IMR-90 (cell line): ENCODE measurements around the gene NPHP4. TPM values are rescaled to one million over a fixed set of nuclear protein-coding genes. Genes with fewer than 3 reads are reported as not detected.
A peak's percentile ranks its signal among the peaks of the same experiment; 100 is the strongest.

Experiments used
- ATAC-seq: fragments of 200-7000 bp; cut with Tn5 transposase; 2 replicates; pipeline ENCODE4 v1.9.1; 2020; ENCODE audit warnings: low read depth, mild to moderate bottlenecking, moderate library complexity
- BruUV-seq: library from RNA; stranded (reverse); fragments of 400-500 nt; replicated peaks from 2 replicates; lab custom pipeline; 2021; lab: Mats Ljungman, UMichigan
- CTCF ChIA-PET: fragments of 300-600 bp; formaldehyde crosslinking; extraction: SDS; loops from one replicate; lab custom pipeline; 2021; ENCODE audit warnings: antibody characterized with exemption; lab: Yijun Ruan, JAX
- POLR2A ChIA-PET: fragments of 300-600 bp; sonication (Branson Sonifier 250); formaldehyde crosslinking; loops from one replicate; lab custom pipeline; 2022; ENCODE audit warnings: antibody characterized with exemption; ENCODE audit not compliant: unreplicated experiment; lab: Charles Lee
- DNase-seq: peaks from one replicate; pipeline ENCODE4 v3.0.0; 2013
- H2AFZ ChIP-seq: replicated peaks from 2 replicates; pipeline ENCODE3; 2013; ENCODE audit warnings: low read length, mild to moderate bottlenecking; ENCODE audit not compliant: poor library complexity
- H2AK5ac ChIP-seq: 2 replicates; pipeline ENCODE4 v1.6.1; 2013; ENCODE audit warnings: low read depth, low read length, inconsistent platforms
- H2AK9ac ChIP-seq: replicated peaks from 2 replicates; pipeline ENCODE3; 2013; ENCODE audit warnings: mild to moderate bottlenecking, low read depth, low read length, moderate library complexity; ENCODE audit not compliant: poor library complexity
- H2BK120ac ChIP-seq: 2 replicates; pipeline ENCODE4 v1.6.1; 2013; ENCODE audit warnings: low read depth, low read length, inconsistent platforms
- H2BK15ac ChIP-seq: 3 replicates; pipeline ENCODE4 v1.6.1; 2013; ENCODE audit warnings: low read depth, low read length, inconsistent platforms
- H2BK20ac ChIP-seq: 2 replicates; pipeline ENCODE4 v1.6.1; 2013; ENCODE audit warnings: low read depth, mild to moderate bottlenecking, inconsistent platforms, low read length, moderate library complexity
- H2BK5ac ChIP-seq: 2 replicates; pipeline ENCODE4 v1.6.1; 2013; ENCODE audit warnings: mild to moderate bottlenecking, low read depth, low read length, inconsistent platforms; ENCODE audit not compliant: poor library complexity, severe bottlenecking
- H3K14ac ChIP-seq: replicated peaks from 2 replicates; pipeline ENCODE4 v1.6.1; 2013; ENCODE audit warnings: low read depth, low read length, inconsistent platforms
- H3K18ac ChIP-seq: 2 replicates; pipeline ENCODE4 v1.6.1; 2013; ENCODE audit warnings: low read depth, low read length, control low read depth
- H3K23ac ChIP-seq: 2 replicates; pipeline ENCODE4 v1.6.1; 2013; ENCODE audit warnings: low read depth, low read length, inconsistent platforms
- H3K27ac ChIP-seq: 2 replicates; pipeline ENCODE4 v1.5.1; 2013; ENCODE audit warnings: mild to moderate bottlenecking, control low read depth, low read length; ENCODE audit not compliant: insufficient read depth
- H3K27me3 ChIP-seq: 2 replicates; pipeline ENCODE4 v1.6.1; 2013; ENCODE audit warnings: low read length; ENCODE audit not compliant: control insufficient read depth, insufficient read depth
- H3K36me3 ChIP-seq: 2 replicates; pipeline ENCODE4 v1.6.1; 2013; ENCODE audit warnings: low read length, mixed read lengths; ENCODE audit not compliant: control insufficient read depth, insufficient read depth
- H3K4ac ChIP-seq: 2 replicates; pipeline ENCODE4 v1.6.1; 2013; ENCODE audit warnings: low read depth, low read length, inconsistent platforms
- H3K4me1 ChIP-seq: 2 replicates; pipeline ENCODE4 v1.6.1; 2013; ENCODE audit warnings: low read length, mixed read lengths; ENCODE audit not compliant: control insufficient read depth, insufficient read depth
- H3K4me2 ChIP-seq: 2 replicates; pipeline ENCODE4 v1.6.1; 2013; ENCODE audit warnings: low read depth, mild to moderate bottlenecking, control low read depth, low read length, moderate library complexity
- H3K4me3 ChIP-seq: 2 replicates; pipeline ENCODE4 v1.5.1; 2013; ENCODE audit warnings: low read depth, mild to moderate bottlenecking, control low read depth, low read length, moderate library complexity; ENCODE audit not compliant: insufficient read depth
- H3K56ac ChIP-seq: 2 replicates; pipeline ENCODE4 v1.6.1; 2013; ENCODE audit warnings: low read length, inconsistent platforms; ENCODE audit not compliant: insufficient read depth; ENCODE audit errors: extremely low read depth
- H3K79me1 ChIP-seq, 2 experiments: 2 replicates each; pipeline ENCODE4 v1.6.1; 2013; ENCODE audit warnings: low read length in 2 of 2, inconsistent platforms in 1 of 2, low read depth in 1 of 2
- H3K9ac ChIP-seq: 2 replicates; pipeline ENCODE4 v1.6.1; 2013; ENCODE audit warnings: low read depth, low read length, control low read depth
- H3K9me1 ChIP-seq: 2 replicates; pipeline ENCODE4 v1.6.1; 2013; ENCODE audit warnings: low read length, inconsistent platforms; ENCODE audit not compliant: insufficient read depth
- H3K9me3 ChIP-seq: 2 replicates; pipeline ENCODE4 v1.6.1; 2013; ENCODE audit warnings: low read length; ENCODE audit not compliant: control insufficient read depth, insufficient read depth
- H4K20me1 ChIP-seq: 2 replicates; pipeline ENCODE4 v1.6.1; 2013; ENCODE audit warnings: low read length, inconsistent platforms; ENCODE audit not compliant: insufficient read depth
- H4K5ac ChIP-seq: 2 replicates; pipeline ENCODE4 v1.6.1; 2013; ENCODE audit warnings: mild to moderate bottlenecking, low read depth, low read length, control low read depth
- H4K8ac ChIP-seq, 2 experiments: 2 replicates each; pipeline ENCODE4 v1.6.1; 2013; ENCODE audit warnings: low read depth in 2 of 2, low read length in 2 of 2, control low read depth in 1 of 2, inconsistent platforms in 1 of 2
- H4K91ac ChIP-seq: 2 replicates; pipeline ENCODE4 v1.6.1; 2013; ENCODE audit warnings: low read depth, low read length, inconsistent platforms; ENCODE audit not compliant: insufficient read depth
- BHLHE40 ChIP-seq: fragments of 150-350 bp; IDR thresholded peaks from 2 replicates; pipeline ENCODE4 v1.6.1; 2016; ENCODE audit warnings: mild to moderate bottlenecking, low read depth, low read length
- CEBPB ChIP-seq: IDR thresholded peaks from 2 replicates; pipeline ENCODE4 v1.6.1; 2012; ENCODE audit warnings: low read depth, low read length, improper control_type of control experiment
- CHD1 ChIP-seq: IDR thresholded peaks from 2 replicates; pipeline ENCODE4 v1.6.1; 2012; ENCODE audit warnings: low read depth, low read length, improper control_type of control experiment
- CTCF ChIP-seq: conservative IDR thresholded peaks from 2 replicates; pipeline ENCODE4 v1.5.1; 2012; ENCODE audit warnings: mild to moderate bottlenecking, low read depth, low read length, improper control_type of control experiment
- ELK1 ChIP-seq: fragments of 150-350 bp; IDR thresholded peaks from 2 replicates; pipeline ENCODE4 v1.6.1; 2016; ENCODE audit warnings: low read depth, mild to moderate bottlenecking, low read length, moderate library complexity, borderline replicate concordance
- FOS ChIP-seq: fragments of 150-350 bp; IDR thresholded peaks from 2 replicates; pipeline ENCODE4 v1.6.1; 2016; ENCODE audit warnings: low read depth, low read length
- MAFK ChIP-seq: IDR thresholded peaks from 2 replicates; pipeline ENCODE4 v1.6.1; 2012; ENCODE audit warnings: low read depth, low read length, improper control_type of control experiment
- MAZ ChIP-seq: IDR thresholded peaks from 2 replicates; pipeline ENCODE4 v1.6.1; 2012; ENCODE audit warnings: low read depth, mild to moderate bottlenecking, low read length, improper control_type of control experiment, moderate library complexity, borderline replicate concordance
- MXI1 ChIP-seq: IDR thresholded peaks from 2 replicates; pipeline ENCODE4 v1.6.1; 2012; ENCODE audit warnings: low read depth, mild to moderate bottlenecking, low read length, moderate library complexity, borderline replicate concordance
- NFE2L2 ChIP-seq: fragments of 150-350 bp; IDR thresholded peaks from 2 replicates; pipeline ENCODE4 v1.6.1; 2016; ENCODE audit warnings: low read depth, mild to moderate bottlenecking, low read length
- RCOR1 ChIP-seq: IDR thresholded peaks from 2 replicates; pipeline ENCODE4 v1.6.1; 2012; ENCODE audit warnings: mild to moderate bottlenecking, low read length, improper control_type of control experiment; ENCODE audit not compliant: insufficient replicate concordance
- RFX5 ChIP-seq: IDR thresholded peaks from 2 replicates; pipeline ENCODE4 v1.8.0; 2012; ENCODE audit warnings: low read depth, mild to moderate bottlenecking, low read length, moderate library complexity
- USF2 ChIP-seq: fragments of 150-350 bp; IDR thresholded peaks from 2 replicates; pipeline ENCODE4 v1.6.1; 2017; ENCODE audit warnings: mild to moderate bottlenecking, antibody characterized with exemption, low read length, low read depth
- WGBS, 2 experiments: methylation state at CpG; one replicate each; pipeline versions ENCODE4 v1.1.5 to v1.1.7; 2013; ENCODE audit warnings: missing lambda C conversion rate in 2 of 2; ENCODE audit not compliant: insufficient read length in 1 of 2; ENCODE audit errors: extremely low coverage in 2 of 2; 5-methylcytosine and 5-hydroxymethylcytosine counted together
- dilution Hi-C: fragments of 300-500 bp; cut with HindIII; formaldehyde crosslinking; loops from one replicate; pipeline ENCODE4 v1.14.3; 2018; ENCODE audit warnings: low sequenced_read_pairs; ENCODE audit not compliant: unreplicated experiment
- in situ Hi-C: fragments of 300-500 bp; cut with MboI; formaldehyde crosslinking; loops from 3 replicates; pipeline ENCODE4 v1.14.3; 2019; ENCODE audit warnings: low sequenced_read_pairs, inconsistent platforms, mixed read lengths
- intact Hi-C: fragments of 100-400 bp; cut with micrococcal nuclease; formaldehyde crosslinking; loops from 2 replicates; pipeline ENCODE4 v1.10.0; 2022
- polyA plus RNA-seq, 3 experiments: library from polyadenylated mRNA; depleted of rRNA; stranded (reverse); fragments of >200 nt; gene quantifications; 2 replicates each; pipeline ENCODE4 v1.2.3, GENCODE V29; 2012; ENCODE audit warnings: low replicate concordance in 1 of 3
- total RNA-seq: library from RNA; depleted of rRNA; stranded (reverse); fragments of >200 nt; gene quantifications from 2 replicates; pipeline ENCODE4 v1.2.3, GENCODE V29; 2012

Gene NPHP4
- total and polyA plus RNA-seq, 2 of the 4 experiments (the other 2 are of a cell fraction) = 2.0 to 5.5 TPM

GRCh38 chr1:5892329-5892728 lies 99.9 kb downstream of the NPHP4 start:
- dilution Hi-C loops = no loop called here
- Histone ChIP-seq H4K5ac (no peak overlapping the region), H3K14ac (no peak overlapping the region), H2AK9ac (peak overlapping the region; percentile 56), H4K8ac (no peak overlapping the region), H2BK120ac (no peak overlapping the region), H3K79me1 (no peaks in the 10 kb centered on the region), H3K4me3 (no peak overlapping the region), H3K27ac (no peak overlapping the region), H3K56ac (no peak overlapping the region), H2BK20ac (no peak overlapping the region), H2AK5ac (no peak overlapping the region), H3K18ac (no peak overlapping the region), H2AFZ (no peak overlapping the region), H3K9ac (no peak overlapping the region), H3K4me2 (no peak overlapping the region), H3K4me1 (no peaks in the 10 kb centered on the region; the same call in 1 of the 2 replicates), H4K20me1 (no peaks in the 10 kb centered on the region), H3K23ac (no peak overlapping the region), H4K91ac (no peak overlapping the region), H2BK5ac (no peak overlapping the region), H3K9me1 (0 out of 2 replicates have a peak, but pooled peaks cover 3% of the 10 kb centered on the region), H2BK15ac (no peak overlapping the region), H3K27me3 (no peaks in the 10 kb centered on the region), H3K36me3 (peaks cover 2% of the 10 kb centered on the region; the same call in 1 of the 2 replicates), H3K9me3 (no peaks in the 10 kb centered on the region), H3K4ac (no peak overlapping the region)
- CTCF ChIA-PET = no interaction called here
- intact Hi-C loops = no loop called here
- WGBS, 2 experiments = no CpG with 5 or more reads among the region's 8 CpGs
- ATAC-seq (no peak), DNase-seq (no peak)
- TF ChIP-seq CTCF (no peak), RFX5 (no peak), CEBPB (no peak), RCOR1 (no peak), MAFK (no peak), BHLHE40 (no peak), ELK1 (no peak), CHD1 (no peak), MXI1 (no peak), MAZ (no peak), USF2 (no peak), FOS (no peak), NFE2L2 (no peak)
- no TSS peak for BruUV-seq
- in situ Hi-C loops = no loop called here
- POLR2A ChIA-PET = no interaction called here
